Nephron progenitor cell (in vitro differentiated cells): ENCODE data around the gene MSI2.
A peak's percentile ranks its signal among the peaks of the same experiment; 100 is the strongest.

Source experiments
- DNase-seq: peaks from one replicate; pipeline ENCODE4 v3.0.0; 2021
- H3K27ac Mint-ChIP-seq: 2 replicates; pipeline ENCODE4 v1.8.0; 2021; ENCODE audit warnings: mild to moderate bottlenecking, moderate library complexity, mixed read lengths
- H3K27me3 Mint-ChIP-seq: 2 replicates; pipeline ENCODE4 v1.8.0; 2021; ENCODE audit warnings: mild to moderate bottlenecking, low read depth, mixed read lengths; ENCODE audit not compliant: poor library complexity
- H3K36me3 Mint-ChIP-seq: 2 replicates; pipeline ENCODE4 v1.8.0; 2021; ENCODE audit warnings: low read depth, mixed read lengths
- H3K4me1 Mint-ChIP-seq: 2 replicates; pipeline ENCODE4 v1.8.0; 2021; ENCODE audit warnings: mixed read lengths
- H3K4me3 Mint-ChIP-seq: 2 replicates; pipeline ENCODE4 v1.8.0; 2021; ENCODE audit warnings: mild to moderate bottlenecking, moderate library complexity, mixed read lengths
- H3K9me3 Mint-ChIP-seq: 2 replicates; pipeline ENCODE4 v1.8.0; 2021; ENCODE audit warnings: mild to moderate bottlenecking, moderate library complexity, mixed read lengths
- CTCF ChIP-seq: fragments of 200-600 bp; sonication (generic); IDR thresholded peaks from 2 replicates; pipeline ENCODE4 v1.5.0; 2021; ENCODE audit warnings: antibody characterized with exemption

The MSI2 gene

GRCh38 chr17:57511475-57512123, 255.3 kb downstream of the MSI2 start:
- H3K4me1 Mint-ChIP-seq = peaks cover 50% of the 10 kb centered on the region
- peak overlapping the region; percentile 90 for H3K27ac Mint-ChIP-seq
- no peak for TF ChIP-seq CTCF
- H3K4me3 Mint-ChIP-seq = no peak overlapping the region
- peaks cover 40% of the 10 kb centered on the region for H3K36me3 Mint-ChIP-seq
- no peaks in the 10 kb centered on the region for H3K9me3 Mint-ChIP-seq
- DNase-seq = no peak
- H3K27me3 Mint-ChIP-seq = no peaks in the 10 kb centered on the region

- no peak for TF ChIP-seq CTCF
- DNase-seq = no peak
- Mint-ChIP-seq H3K4me1 (peaks cover 57% of the 10 kb centered on the region), H3K27me3 (no peaks in the 10 kb centered on the region), H3K27ac (peak overlapping the region; percentile 90), H3K9me3 (no peaks in the 10 kb centered on the region), H3K4me3 (no peak overlapping the region), H3K36me3 (peaks cover 45% of the 10 kb centered on the region)
Measured at GRCh38 chr17:57512258-57512657, 255.9 kb downstream of the MSI2 start.

- H3K27me3 Mint-ChIP-seq = no peaks in the 10 kb centered on the region
- no peaks in the 10 kb centered on the region for H3K9me3 Mint-ChIP-seq
- H3K4me1 Mint-ChIP-seq = peaks cover 61% of the 10 kb centered on the region
- DNase-seq = no peak
- TF ChIP-seq CTCF = no peak
- H3K36me3 Mint-ChIP-seq = peaks cover 45% of the 10 kb centered on the region
- no peak overlapping the region for H3K4me3 Mint-ChIP-seq
- H3K27ac Mint-ChIP-seq = peak overlapping the region; percentile 90
Measured at GRCh38 chr17:57512691-57513090, 256.4 kb downstream of the MSI2 start.

GRCh38 chr17:57513569-57513968, 257.2 kb downstream of the MSI2 start:
- no peak overlapping the region for H3K4me3 Mint-ChIP-seq
- no peak for DNase-seq
- H3K4me1 Mint-ChIP-seq = peaks cover 70% of the 10 kb centered on the region
- no peaks in the 10 kb centered on the region for H3K27me3 Mint-ChIP-seq
- peaks cover 45% of the 10 kb centered on the region for H3K36me3 Mint-ChIP-seq
- no peak for TF ChIP-seq CTCF
- no peaks in the 10 kb centered on the region for H3K9me3 Mint-ChIP-seq
- H3K27ac Mint-ChIP-seq = peak overlapping the region; percentile 10

- TF ChIP-seq CTCF = no peak
- Mint-ChIP-seq H3K4me1 (peaks cover 80% of the 10 kb centered on the region), H3K4me3 (no peak overlapping the region), H3K36me3 (peaks cover 38% of the 10 kb centered on the region), H3K27me3 (no peaks in the 10 kb centered on the region), H3K9me3 (no peaks in the 10 kb centered on the region), H3K27ac (no peak overlapping the region)
- DNase-seq = no peak
Measured at GRCh38 chr17:57514614-57515013, 258.3 kb downstream of the MSI2 start.

GRCh38 chr17:57515662-57516211, 259.4 kb downstream of the MSI2 start:
- peaks cover 33% of the 10 kb centered on the region for H3K36me3 Mint-ChIP-seq
- no peaks in the 10 kb centered on the region for H3K9me3 Mint-ChIP-seq
- H3K4me1 Mint-ChIP-seq = peaks cover 80% of the 10 kb centered on the region
- H3K4me3 Mint-ChIP-seq = no peak overlapping the region
- TF ChIP-seq CTCF = no peak
- no peaks in the 10 kb centered on the region for H3K27me3 Mint-ChIP-seq
- DNase-seq = no peak
- peak overlapping the region; percentile 77 for H3K27ac Mint-ChIP-seq
